Measurements from ENCODE around the gene CNTNAP5.

GRCh38 chr2:124834331-124834730 lies 809.2 kb downstream of the CNTNAP5 start:
- TF ChIP-seq CTCF (IDR thresholded peaks at IDR 0.05; ENCODE audit: low read depth, low read length) (no peak), EZH2phosphoT487 (IDR thresholded peaks at IDR 0.05; ENCODE audit: low read depth) (no peak)
